ENCODE results near the gene ZBTB5. TPM values are rescaled to one million over a fixed set of nuclear protein-coding genes. Genes with fewer than 3 reads are reported as not detected.

Gene ZBTB5
- total RNA-seq, 2 experiments from 2014 or later = 10.2 TPM

GRCh38 chr9:37444890-37445289, 20.4 kb downstream of the ZBTB5 start:
- intact Hi-C loops (cut with micrococcal nuclease) = no loop called here
- CTCF ChIA-PET = interaction anchor here (0.7 kb wide), 1 partner anchor 13 kb away, joined by 4 read pairs; no protein-coding TSS in a partner anchor
- H3K9me3 Mint-ChIP-seq = no peaks in the 10 kb centered on the region
- H3K27me3 Mint-ChIP-seq (ENCODE audit: low read depth) = no peaks in the 10 kb centered on the region
- H3K27ac Mint-ChIP-seq = no peak overlapping the region
- no peak overlapping the region for H3K4me3 Mint-ChIP-seq
- DNase-seq = no peak
- peaks cover 13% of the 10 kb centered on the region for H3K36me3 Mint-ChIP-seq (ENCODE audit: low read depth)
- H3K4me1 Mint-ChIP-seq (ENCODE audit: low read depth) = peaks cover 12% of the 10 kb centered on the region

DNA sequence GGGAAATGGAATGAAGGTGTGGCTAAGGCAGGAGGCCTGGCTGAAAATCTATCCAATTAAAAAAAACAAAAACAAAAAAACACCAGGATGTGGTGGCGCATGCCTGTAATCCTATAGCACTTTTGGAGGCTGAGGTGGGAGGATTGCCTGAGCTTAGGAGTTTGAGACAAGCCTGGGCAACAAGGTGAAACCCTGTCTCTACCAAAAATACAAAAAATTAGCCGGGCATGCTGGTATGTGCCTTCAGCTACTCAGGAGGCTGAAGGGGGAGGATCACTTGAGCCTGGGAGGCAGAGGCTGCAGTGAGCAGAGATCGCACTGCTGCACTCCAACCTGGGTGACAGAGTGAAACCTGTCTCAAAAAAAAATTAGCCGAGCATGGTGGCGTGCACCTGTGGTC, 21.7 kb downstream of the ZBTB5 start:
- no peak overlapping the region for H3K4me3 Mint-ChIP-seq
- CTCF ChIA-PET = interaction anchor here (0.6 to 2.2 kb wide), 2 partner anchors 32 to 1156 kb away, joined by 3 to 6 read pairs; no protein-coding TSS in a partner anchor

GRCh38 chr9:37442556-37442955, 22.7 kb downstream of the ZBTB5 start:
- H3K4me1 Mint-ChIP-seq (ENCODE audit: low read depth) = peaks cover 12% of the 10 kb centered on the region
- H3K36me3 Mint-ChIP-seq (ENCODE audit: low read depth) = peaks cover 15% of the 10 kb centered on the region
- no peak for DNase-seq
- H3K27me3 Mint-ChIP-seq (ENCODE audit: low read depth) = no peaks in the 10 kb centered on the region
- no peak overlapping the region for H3K27ac Mint-ChIP-seq
- CTCF ChIA-PET = interaction anchor here (0.6 to 2.2 kb wide), 2 partner anchors 31 to 33 kb away, joined by 4 to 6 read pairs; no protein-coding TSS in a partner anchor
- no peak overlapping the region for H3K4me3 Mint-ChIP-seq
- intact Hi-C loops (cut with micrococcal nuclease) = no loop called here
- no peaks in the 10 kb centered on the region for H3K9me3 Mint-ChIP-seq

More for the DNA sequence above, 21.7 kb downstream of the ZBTB5 start:
- Mint-ChIP-seq H3K36me3 (ENCODE audit: low read depth) (peaks cover 15% of the 10 kb centered on the region), H3K4me1 (ENCODE audit: low read depth) (peaks cover 12% of the 10 kb centered on the region), H3K9me3 (no peaks in the 10 kb centered on the region), H3K27me3 (ENCODE audit: low read depth) (no peaks in the 10 kb centered on the region), H3K27ac (no peak overlapping the region)
- intact Hi-C loops (cut with micrococcal nuclease) = no loop called here
- DNase-seq = no peak

DNA sequence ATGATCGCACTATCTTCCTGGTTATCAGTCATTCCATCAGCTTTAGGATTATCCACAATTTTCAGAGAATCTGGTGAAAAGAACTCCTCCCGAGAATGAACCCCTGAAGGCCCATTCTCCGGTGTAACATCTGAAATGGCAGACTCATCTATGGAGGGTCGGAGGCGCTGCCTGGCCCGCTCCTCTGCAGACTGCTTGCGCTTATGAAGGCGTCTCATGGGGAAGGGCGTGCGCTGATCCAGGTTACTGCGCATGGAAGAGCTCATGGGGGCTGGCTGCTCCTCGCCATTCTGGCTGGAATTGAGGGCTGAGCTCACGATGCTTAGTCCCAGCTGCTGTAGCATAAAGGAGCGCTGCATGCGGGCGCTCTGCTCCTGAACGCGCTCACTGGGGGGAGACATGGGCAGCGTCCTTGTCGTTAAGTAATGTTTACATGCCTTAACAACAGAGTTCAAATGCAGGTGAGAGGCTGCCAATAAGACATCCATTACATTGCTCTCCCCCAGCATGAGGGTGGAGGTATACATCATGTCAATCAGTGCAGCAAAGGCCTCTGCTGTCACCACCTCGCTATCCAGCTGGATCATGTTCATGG, 23.4 kb downstream of the ZBTB5 start:
- H3K27ac Mint-ChIP-seq = no peak overlapping the region
- CTCF ChIA-PET = interaction anchor here (0.6 to 2.2 kb wide), 2 partner anchors 31 to 32 kb away, joined by 4 to 6 read pairs; no protein-coding TSS in a partner anchor
- H3K4me3 Mint-ChIP-seq = no peak overlapping the region
- peaks cover 9% of the 10 kb centered on the region for H3K4me1 Mint-ChIP-seq (ENCODE audit: low read depth)
- no peaks in the 10 kb centered on the region for H3K27me3 Mint-ChIP-seq (ENCODE audit: low read depth)
- DNase-seq = no peak
- intact Hi-C loops (cut with micrococcal nuclease) = no loop called here
- no peaks in the 10 kb centered on the region for H3K9me3 Mint-ChIP-seq
- H3K36me3 Mint-ChIP-seq (ENCODE audit: low read depth) = peaks cover 19% of the 10 kb centered on the region

DNA sequence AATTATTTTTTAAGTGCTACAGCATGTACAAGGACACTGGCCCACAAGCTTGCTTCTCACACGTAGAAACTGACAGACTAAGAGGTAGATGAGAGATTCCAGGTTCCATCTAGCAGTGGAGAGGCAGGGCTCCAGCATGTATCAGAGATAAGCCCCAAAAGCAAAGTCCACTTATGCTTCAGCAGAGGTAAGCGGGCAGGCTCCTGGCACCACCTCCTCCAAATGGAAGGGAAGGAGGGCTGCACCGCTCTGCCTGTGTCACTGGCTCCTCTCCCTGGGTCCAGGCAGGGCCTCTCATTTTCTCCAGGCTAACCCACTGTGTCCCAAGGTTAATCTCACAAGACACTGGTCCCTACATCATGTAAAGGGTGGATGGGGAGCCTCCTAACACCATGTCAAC, 26.9 kb downstream of the ZBTB5 start:
- DNase-seq = no peak
- intact Hi-C loops (cut with micrococcal nuclease) = no loop called here
- no peak overlapping the region for H3K4me3 Mint-ChIP-seq
- no peak overlapping the region for H3K27ac Mint-ChIP-seq
- H3K27me3 Mint-ChIP-seq (ENCODE audit: low read depth) = no peaks in the 10 kb centered on the region
- peaks cover 22% of the 10 kb centered on the region for H3K36me3 Mint-ChIP-seq (ENCODE audit: low read depth)
- H3K4me1 Mint-ChIP-seq (ENCODE audit: low read depth) = no peaks in the 10 kb centered on the region
- H3K9me3 Mint-ChIP-seq = no peaks in the 10 kb centered on the region
- CTCF ChIA-PET = no interaction called here

DNA sequence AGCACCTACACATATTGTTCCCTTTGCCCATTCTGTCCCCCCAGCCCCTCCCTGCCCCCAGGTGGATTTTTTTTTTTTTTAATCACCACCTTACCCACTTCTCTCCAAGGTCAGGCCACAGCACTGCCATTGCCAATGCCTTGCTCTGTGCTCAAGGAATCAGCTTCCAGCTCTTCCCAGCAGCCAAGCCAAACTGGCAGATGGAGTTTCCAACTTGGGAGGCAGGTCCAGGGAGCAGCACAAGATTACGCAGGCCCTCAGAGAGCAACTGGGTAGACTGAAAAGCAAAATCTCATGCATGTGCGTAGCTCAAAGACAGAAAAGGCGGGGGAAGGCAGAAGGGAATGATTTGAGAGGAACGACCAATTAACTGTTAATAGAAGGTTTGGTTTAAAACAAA, 27.6 kb downstream of the ZBTB5 start:
- no peak for DNase-seq
- intact Hi-C loops (cut with micrococcal nuclease) = no loop called here
- no peak overlapping the region for H3K27ac Mint-ChIP-seq
- H3K36me3 Mint-ChIP-seq (ENCODE audit: low read depth) = peaks cover 25% of the 10 kb centered on the region
- H3K9me3 Mint-ChIP-seq = no peaks in the 10 kb centered on the region
- H3K4me1 Mint-ChIP-seq (ENCODE audit: low read depth) = peaks cover 1% of the 10 kb centered on the region
- CTCF ChIA-PET = no interaction called here
- no peaks in the 10 kb centered on the region for H3K27me3 Mint-ChIP-seq (ENCODE audit: low read depth)
- H3K4me3 Mint-ChIP-seq = no peak overlapping the region

DNA sequence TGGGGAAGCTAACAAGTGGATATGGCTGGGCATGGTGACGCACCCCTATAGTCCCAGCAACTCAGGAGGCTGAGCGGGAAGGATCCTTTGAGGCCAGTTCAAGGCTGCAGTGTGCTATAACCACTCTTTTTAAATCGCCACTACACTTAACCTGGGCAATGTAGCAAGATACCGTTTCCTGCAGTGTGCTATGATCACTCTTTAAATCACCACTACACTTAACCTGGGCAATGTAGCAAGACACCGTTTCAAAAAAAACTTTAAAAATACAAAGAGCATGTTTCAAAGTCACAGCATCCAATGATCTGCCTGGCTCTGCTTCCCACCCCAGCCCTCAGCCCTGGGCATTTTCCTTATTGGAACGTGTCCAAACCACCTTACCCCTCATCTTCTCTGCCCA, 28.2 kb downstream of the ZBTB5 start:
- CTCF ChIA-PET = no interaction called here
- H3K4me1 Mint-ChIP-seq (ENCODE audit: low read depth) = peaks cover 1% of the 10 kb centered on the region
- intact Hi-C loops (cut with micrococcal nuclease) = no loop called here
- no peaks in the 10 kb centered on the region for H3K27me3 Mint-ChIP-seq (ENCODE audit: low read depth)
- no peak overlapping the region for H3K4me3 Mint-ChIP-seq
- H3K36me3 Mint-ChIP-seq (ENCODE audit: low read depth) = peaks cover 25% of the 10 kb centered on the region
- no peaks in the 10 kb centered on the region for H3K9me3 Mint-ChIP-seq
- H3K27ac Mint-ChIP-seq = no peak overlapping the region
- DNase-seq = no peak

DNA sequence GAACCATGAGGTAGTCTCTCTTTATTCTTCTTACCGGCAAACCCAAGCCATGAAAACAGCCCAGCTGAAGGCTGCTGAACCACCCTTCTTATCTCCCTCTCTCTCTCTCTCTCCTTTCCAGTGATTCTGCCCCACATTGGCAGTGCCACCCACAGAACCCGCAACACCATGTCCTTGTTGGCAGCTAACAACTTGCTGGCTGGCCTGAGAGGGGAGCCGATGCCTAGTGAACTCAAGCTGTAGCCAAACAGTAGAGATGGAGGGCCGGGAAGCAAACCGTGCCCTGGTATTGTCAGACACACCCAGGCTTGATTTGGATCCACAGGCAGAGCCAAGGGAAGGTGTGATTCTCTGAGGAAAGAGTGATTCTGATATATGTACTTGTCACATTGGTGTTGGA, 28.7 kb downstream of the ZBTB5 start:
- Mint-ChIP-seq H3K36me3 (ENCODE audit: low read depth) (peaks cover 21% of the 10 kb centered on the region), H3K27ac (no peak overlapping the region), H3K9me3 (no peaks in the 10 kb centered on the region), H3K4me1 (ENCODE audit: low read depth) (peaks cover 1% of the 10 kb centered on the region), H3K27me3 (ENCODE audit: low read depth) (no peaks in the 10 kb centered on the region), H3K4me3 (no peak overlapping the region)
- intact Hi-C loops (cut with micrococcal nuclease) = no loop called here
- DNase-seq = no peak
- CTCF ChIA-PET = no interaction called here

DNA sequence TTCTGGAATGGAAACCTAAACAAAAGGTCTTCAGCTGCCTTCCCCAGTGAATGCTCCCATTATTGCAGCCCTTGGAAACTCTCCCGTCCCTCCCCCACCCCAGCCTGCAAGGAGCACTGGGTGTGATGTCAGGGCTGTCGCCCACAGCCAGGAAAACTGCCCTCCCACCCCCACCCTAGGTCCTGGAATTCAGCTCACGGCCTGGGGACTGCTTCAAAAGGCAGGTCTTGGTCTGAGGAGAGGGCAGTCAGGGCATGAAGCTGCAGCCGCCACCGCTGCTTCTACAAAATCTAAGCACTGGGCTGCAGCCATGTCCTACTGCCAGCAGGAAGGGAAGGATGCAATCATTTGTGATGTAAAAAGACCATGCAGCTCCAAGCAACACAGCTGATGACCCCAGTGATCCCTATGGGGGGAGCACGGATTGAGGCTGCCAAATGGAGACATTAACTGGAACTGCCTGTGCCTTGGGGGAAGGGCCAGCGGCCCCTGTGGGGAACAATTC, 31.3 kb downstream of the ZBTB5 start:
- CTCF ChIA-PET = no interaction called here
- Mint-ChIP-seq H3K27ac (no peak overlapping the region), H3K27me3 (ENCODE audit: low read depth) (no peaks in the 10 kb centered on the region), H3K4me1 (ENCODE audit: low read depth) (peaks cover 1% of the 10 kb centered on the region), H3K4me3 (no peak overlapping the region), H3K9me3 (no peaks in the 10 kb centered on the region), H3K36me3 (ENCODE audit: low read depth) (peaks cover 14% of the 10 kb centered on the region)
- DNase-seq = no peak
- intact Hi-C loops (cut with micrococcal nuclease) = no loop called here

DNA sequence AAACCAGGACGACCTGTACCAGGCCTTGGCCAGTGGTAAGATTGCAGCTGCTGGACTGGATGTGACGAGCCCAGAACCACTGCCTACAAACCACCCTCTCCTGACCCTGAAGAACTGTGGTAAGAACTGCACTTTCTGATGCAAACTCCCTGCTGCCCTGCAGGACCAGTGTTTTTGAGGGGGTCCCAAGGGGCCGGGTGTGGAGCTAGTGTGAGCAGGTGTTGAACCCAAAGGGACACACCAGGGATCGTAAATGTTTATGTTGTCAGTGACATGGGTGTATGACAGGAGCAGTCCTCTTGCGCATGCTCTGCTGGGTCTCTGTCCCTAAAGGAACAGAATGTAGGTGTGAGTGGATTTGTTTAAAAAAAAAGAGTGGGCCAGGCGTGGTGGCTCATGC, 33.2 kb downstream of the ZBTB5 start:
- CTCF ChIA-PET = interaction anchor here (0.6 kb wide), 1 partner anchor 13 kb away, joined by 4 read pairs; no protein-coding TSS in a partner anchor

GRCh38 chr9:37430841-37431597, 34.2 kb downstream of the ZBTB5 start:
- no peak overlapping the region for H3K27ac Mint-ChIP-seq
- peaks cover 2% of the 10 kb centered on the region for H3K4me1 Mint-ChIP-seq (ENCODE audit: low read depth)
- intact Hi-C loops (cut with micrococcal nuclease) = no loop called here
- H3K36me3 Mint-ChIP-seq (ENCODE audit: low read depth) = peaks cover 14% of the 10 kb centered on the region
- DNase-seq = no peak
- H3K9me3 Mint-ChIP-seq = no peaks in the 10 kb centered on the region
- CTCF ChIA-PET = interaction anchor here (0.6 kb wide), 1 partner anchor 14 kb away, joined by 4 read pairs; no protein-coding TSS in a partner anchor
- H3K4me3 Mint-ChIP-seq = no peak overlapping the region
- H3K27me3 Mint-ChIP-seq (ENCODE audit: low read depth) = no peaks in the 10 kb centered on the region

More for the DNA sequence above, 33.2 kb downstream of the ZBTB5 start:
- peaks cover 10% of the 10 kb centered on the region for H3K36me3 Mint-ChIP-seq (ENCODE audit: low read depth)
- H3K9me3 Mint-ChIP-seq = no peaks in the 10 kb centered on the region
- H3K27me3 Mint-ChIP-seq (ENCODE audit: low read depth) = no peaks in the 10 kb centered on the region
- no peak for DNase-seq
- intact Hi-C loops (cut with micrococcal nuclease) = no loop called here
- no peak overlapping the region for H3K27ac Mint-ChIP-seq
- peaks cover 1% of the 10 kb centered on the region for H3K4me1 Mint-ChIP-seq (ENCODE audit: low read depth)
- H3K4me3 Mint-ChIP-seq = no peak overlapping the region

- H3K36me3 Mint-ChIP-seq (ENCODE audit: low read depth) = peaks cover 15% of the 10 kb centered on the region
- no peak overlapping the region for H3K4me3 Mint-ChIP-seq
- H3K27me3 Mint-ChIP-seq (ENCODE audit: low read depth) = no peaks in the 10 kb centered on the region
- H3K9me3 Mint-ChIP-seq = no peaks in the 10 kb centered on the region
- CTCF ChIA-PET = no interaction called here
- DNase-seq = no peak
- H3K4me1 Mint-ChIP-seq (ENCODE audit: low read depth) = peaks cover 8% of the 10 kb centered on the region
- no peak overlapping the region for H3K27ac Mint-ChIP-seq
- intact Hi-C loops (cut with micrococcal nuclease) = no loop called here
Observed at GRCh38 chr9:37429441-37430285, 35.6 kb downstream of the ZBTB5 start.
